HG03575 (cell line): Measurements from ENCODE around the gene SPDYE9.
"Not testable (repeated sequence)": the region's sequence is repeated elsewhere in the genome, so short reads cannot be mapped to it uniquely, and the experiment has no call there.

Experiments used
- ATAC-seq: cut with Tn5 transposase; IDR thresholded peaks from one replicate; pipeline ENCODE4 v1.9.1; 2021; ENCODE audit not compliant: unreplicated experiment, insufficient number of reproducible peaks, low FRiP score; ENCODE audit errors: extremely low read depth

SPDYE9 gene, protein sequence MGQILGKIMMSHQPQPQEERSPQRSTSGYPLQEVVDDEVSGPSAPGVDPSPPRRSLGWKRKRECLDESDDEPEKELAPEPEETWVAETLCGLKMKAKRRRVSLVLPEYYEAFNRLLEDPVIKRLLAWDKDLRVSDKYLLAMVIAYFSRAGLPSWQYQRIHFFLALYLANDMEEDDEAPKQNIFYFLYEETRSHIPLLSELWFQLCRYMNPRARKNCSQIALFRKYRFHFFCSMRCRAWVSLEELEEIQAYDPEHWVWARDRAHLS

DNA sequence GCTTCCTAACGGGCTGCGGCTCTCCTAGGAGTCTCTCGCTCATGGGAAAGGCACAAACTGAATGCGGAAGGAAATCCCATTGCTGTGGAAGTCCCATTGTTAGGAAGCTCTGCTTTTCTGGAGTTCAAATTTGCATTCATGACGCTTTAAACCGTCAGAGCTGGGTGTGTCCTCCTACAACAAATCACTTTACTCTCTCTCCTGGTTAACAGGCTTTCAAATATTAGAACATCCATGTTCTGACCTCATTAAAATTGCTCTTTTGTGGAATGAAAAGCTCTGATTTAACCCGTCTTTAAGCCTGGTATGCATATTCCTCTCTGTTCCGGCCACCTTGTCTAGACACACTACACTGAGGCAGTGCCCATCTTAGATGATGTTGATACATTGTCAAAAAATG, at the start of gene SPDYE9:
SPDYE9 (minus strand) TSS at position 101 of the 400 bp plus-strand sequence. CDS start 1,800 bp downstream, outside the sequence.
- not testable (repeated sequence) for ATAC-seq

DNA sequence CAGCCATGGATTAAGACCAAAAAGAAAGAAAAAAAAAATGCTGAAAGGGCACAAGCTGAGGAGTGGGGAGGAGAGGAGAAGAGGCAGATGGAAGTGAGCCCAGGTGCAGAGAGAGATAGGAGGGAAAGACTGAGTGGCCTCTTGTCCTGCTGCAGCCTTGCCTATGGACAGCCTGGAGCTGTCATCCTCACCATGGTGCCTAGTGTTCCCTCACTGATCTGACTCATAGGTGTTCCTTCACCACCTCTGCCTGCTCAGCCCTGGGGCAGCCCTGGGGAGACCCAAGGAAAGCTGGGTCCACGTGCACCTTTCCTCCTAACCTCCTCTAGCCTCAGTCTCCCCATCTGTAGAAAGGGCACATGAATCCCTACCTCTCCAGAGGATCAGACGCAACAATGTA, 49.0 kb upstream of the SPDYE9 start:
- ATAC-seq: not testable (repeated sequence)

DNA sequence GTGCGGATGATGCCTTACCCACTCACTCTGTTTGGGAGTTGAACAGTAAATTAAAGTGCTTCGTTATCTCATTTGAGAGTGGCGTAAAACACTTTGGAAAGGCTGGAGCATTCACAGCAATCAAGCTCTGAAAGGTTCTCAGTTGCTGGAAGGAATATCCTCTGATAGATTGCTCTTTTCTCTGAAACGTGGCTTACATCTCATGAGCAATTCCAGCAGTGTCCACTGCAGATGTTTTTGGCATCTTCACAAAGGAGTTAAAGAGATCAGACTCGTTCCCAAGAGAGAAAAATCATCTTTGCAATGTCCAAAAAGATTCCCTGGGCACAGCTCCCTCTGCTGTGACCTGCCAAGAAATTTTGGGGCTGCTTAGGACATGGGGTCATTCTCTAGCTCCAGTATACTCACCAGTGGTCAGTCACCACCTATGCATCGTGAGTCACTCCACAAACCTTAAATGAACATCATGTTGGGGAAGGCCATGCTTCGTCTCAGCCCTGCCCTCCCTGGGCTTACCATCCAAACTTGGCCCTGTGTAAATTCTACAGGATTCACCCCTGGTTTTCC, 46.9 kb upstream of the SPDYE9 start:
- not testable (repeated sequence) for ATAC-seq

DNA sequence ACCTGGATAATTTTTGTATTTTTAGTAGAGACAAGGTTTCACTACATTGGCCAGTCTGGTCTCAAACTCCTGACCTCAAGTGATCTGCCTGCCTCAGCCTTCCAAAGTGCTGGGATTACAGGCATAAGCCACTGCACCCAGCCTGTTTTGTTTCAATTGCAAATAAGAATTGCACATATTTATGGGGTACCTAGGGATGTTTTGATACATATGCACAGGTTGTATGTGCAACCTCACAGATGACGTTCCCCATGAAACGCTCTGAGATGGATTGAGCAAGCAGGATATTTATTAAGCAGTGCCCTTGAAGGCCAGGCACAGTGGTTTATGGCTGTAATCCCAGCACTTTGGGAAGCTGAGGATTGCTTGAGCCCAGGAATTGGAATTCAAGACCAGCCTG, 44.8 kb upstream of the SPDYE9 start:
- not testable (repeated sequence) for ATAC-seq

DNA sequence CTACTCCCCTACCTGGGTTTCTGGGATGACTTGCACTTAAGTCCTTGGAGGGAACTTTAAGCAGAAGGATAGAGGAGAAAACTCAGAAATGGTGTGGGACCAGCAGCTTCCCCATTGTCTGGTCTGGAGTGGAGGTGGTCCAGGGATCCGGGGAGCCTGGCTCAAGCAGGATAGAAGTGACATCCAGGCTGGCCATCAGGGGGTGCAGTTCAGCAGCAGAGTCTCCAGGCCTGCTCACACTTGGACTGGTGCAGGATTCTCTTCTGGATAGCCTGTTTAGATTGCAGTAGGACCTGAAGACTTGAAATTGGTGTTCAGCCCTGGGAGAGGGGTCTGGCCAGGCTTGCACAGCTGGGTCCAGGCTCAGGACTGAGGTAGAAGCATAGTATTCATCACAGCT, 38.3 kb upstream of the SPDYE9 start:
- not testable (repeated sequence) for ATAC-seq

DNA sequence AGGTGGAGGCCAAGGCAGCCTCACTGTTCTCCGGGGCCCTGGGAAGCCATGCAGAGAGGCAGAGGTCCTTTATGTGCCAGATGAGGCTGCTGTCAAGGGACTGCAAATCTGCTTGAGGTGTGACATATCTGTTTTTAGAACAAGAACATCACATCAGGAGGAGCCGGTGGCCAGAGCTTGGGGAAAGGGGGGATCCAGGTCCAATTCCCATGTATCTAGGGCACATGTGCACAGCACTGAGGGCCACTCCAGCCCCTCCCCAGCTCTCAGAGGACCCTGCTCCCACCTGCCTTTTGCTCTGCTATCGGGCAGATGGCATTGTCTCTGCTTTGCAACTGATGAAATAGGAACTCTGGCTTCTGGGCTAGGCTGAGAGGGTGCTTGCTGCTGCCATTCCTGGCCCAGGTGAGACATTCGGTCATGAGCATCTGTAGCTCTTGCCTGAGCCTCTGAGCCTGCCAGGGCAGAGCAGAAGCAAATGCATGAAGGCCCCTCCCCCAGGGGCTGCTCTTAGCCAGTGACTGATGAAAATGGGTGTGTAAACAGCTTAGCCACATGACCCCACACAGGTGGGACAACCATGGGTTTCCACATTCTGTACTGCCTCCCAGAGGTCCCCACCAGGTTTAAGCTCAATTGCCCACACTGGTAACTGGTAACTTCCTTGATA, 37.1 kb upstream of the SPDYE9 start:
- ATAC-seq: not testable (repeated sequence)

DNA sequence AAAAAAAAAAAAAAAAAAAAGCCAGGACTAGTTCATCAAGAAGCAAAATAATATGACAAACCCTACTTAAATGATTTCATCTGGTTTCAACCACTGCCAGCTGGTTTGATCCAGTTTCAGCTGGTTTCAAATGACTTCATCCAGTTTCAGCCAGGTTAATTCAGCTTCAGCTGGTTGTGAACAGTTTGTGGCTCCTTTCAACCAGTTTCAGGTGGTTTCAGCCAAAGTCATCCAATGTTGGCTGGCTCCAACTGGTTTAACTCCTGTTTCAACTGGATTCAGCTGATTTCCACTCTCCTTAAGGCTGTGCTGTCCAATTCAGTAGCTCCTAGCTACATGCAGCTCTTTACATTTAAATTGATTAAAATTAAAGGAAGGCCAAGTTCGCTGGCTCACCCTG, 32.3 kb upstream of the SPDYE9 start:
- not testable (repeated sequence) for ATAC-seq

DNA sequence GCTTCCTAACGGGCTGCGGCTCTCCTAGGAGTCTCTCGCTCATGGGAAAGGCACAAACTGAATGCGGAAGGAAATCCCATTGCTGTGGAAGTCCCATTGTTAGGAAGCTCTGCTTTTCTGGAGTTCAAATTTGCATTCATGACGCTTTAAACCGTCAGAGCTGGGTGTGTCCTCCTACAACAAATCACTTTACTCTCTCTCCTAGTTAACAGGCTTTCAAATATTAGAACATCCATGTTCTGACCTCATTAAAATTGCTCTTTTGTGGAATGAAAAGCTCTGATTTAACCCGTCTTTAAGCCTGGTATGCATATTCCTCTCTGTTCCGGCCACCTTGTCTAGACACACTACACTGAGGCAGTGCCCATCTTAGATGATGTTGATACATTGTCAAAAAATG, 28.0 kb downstream of the SPDYE9 start, which contains the start of gene SPDYE11:
SPDYE11 (minus strand) TSS at position 101 of the 400 bp plus-strand sequence. CDS start 1,800 bp downstream, outside the sequence.
- not testable (repeated sequence) for ATAC-seq

DNA sequence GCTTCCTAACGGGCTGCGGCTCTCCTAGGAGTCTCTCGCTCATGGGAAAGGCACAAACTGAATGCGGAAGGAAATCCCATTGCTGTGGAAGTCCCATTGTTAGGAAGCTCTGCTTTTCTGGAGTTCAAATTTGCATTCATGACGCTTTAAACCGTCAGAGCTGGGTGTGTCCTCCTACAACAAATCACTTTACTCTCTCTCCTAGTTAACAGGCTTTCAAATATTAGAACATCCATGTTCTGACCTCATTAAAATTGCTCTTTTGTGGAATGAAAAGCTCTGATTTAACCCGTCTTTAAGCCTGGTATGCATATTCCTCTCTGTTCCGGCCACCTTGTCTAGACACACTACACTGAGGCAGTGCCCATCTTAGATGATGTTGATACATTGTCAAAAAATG, 56.2 kb downstream of the SPDYE9 start, which contains the start of gene SPDYE8:
SPDYE8 (minus strand) TSS at position 101 of the 400 bp plus-strand sequence. CDS start 1,800 bp downstream, outside the sequence.
- ATAC-seq: not testable (repeated sequence)
